Measurements from ENCODE around the gene KRTAP19-7. TPM values are rescaled to one million over a fixed set of nuclear protein-coding genes. Genes with fewer than 3 reads are reported as not detected.

KRTAP19-7 gene
- total and polyA plus RNA-seq, 2 of the 8 experiments (the other 6 are each of a cell fraction or from before 2014, with no cell fraction given) = not detected

DNA sequence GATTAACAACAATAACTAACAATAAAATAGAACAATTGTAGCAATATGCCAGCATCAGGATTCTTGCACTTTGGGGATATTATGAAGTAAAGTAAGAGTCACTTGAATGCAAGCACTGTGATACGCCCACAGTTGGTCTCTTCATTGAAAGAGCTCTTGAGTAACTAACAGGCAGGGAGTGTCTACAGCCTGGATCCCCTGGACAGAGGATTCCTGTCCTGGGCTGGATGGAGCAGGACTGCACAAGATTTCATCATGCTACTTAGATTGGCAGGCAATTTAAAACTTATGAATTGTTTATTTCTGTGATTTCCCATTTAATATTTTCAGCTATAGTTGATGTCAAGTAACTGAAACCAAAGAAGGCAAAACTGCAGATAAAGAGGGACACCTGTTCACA lies 45.4 kb downstream of the KRTAP19-7 start (continued):
- TF ChIP-seq, protein P1, sequence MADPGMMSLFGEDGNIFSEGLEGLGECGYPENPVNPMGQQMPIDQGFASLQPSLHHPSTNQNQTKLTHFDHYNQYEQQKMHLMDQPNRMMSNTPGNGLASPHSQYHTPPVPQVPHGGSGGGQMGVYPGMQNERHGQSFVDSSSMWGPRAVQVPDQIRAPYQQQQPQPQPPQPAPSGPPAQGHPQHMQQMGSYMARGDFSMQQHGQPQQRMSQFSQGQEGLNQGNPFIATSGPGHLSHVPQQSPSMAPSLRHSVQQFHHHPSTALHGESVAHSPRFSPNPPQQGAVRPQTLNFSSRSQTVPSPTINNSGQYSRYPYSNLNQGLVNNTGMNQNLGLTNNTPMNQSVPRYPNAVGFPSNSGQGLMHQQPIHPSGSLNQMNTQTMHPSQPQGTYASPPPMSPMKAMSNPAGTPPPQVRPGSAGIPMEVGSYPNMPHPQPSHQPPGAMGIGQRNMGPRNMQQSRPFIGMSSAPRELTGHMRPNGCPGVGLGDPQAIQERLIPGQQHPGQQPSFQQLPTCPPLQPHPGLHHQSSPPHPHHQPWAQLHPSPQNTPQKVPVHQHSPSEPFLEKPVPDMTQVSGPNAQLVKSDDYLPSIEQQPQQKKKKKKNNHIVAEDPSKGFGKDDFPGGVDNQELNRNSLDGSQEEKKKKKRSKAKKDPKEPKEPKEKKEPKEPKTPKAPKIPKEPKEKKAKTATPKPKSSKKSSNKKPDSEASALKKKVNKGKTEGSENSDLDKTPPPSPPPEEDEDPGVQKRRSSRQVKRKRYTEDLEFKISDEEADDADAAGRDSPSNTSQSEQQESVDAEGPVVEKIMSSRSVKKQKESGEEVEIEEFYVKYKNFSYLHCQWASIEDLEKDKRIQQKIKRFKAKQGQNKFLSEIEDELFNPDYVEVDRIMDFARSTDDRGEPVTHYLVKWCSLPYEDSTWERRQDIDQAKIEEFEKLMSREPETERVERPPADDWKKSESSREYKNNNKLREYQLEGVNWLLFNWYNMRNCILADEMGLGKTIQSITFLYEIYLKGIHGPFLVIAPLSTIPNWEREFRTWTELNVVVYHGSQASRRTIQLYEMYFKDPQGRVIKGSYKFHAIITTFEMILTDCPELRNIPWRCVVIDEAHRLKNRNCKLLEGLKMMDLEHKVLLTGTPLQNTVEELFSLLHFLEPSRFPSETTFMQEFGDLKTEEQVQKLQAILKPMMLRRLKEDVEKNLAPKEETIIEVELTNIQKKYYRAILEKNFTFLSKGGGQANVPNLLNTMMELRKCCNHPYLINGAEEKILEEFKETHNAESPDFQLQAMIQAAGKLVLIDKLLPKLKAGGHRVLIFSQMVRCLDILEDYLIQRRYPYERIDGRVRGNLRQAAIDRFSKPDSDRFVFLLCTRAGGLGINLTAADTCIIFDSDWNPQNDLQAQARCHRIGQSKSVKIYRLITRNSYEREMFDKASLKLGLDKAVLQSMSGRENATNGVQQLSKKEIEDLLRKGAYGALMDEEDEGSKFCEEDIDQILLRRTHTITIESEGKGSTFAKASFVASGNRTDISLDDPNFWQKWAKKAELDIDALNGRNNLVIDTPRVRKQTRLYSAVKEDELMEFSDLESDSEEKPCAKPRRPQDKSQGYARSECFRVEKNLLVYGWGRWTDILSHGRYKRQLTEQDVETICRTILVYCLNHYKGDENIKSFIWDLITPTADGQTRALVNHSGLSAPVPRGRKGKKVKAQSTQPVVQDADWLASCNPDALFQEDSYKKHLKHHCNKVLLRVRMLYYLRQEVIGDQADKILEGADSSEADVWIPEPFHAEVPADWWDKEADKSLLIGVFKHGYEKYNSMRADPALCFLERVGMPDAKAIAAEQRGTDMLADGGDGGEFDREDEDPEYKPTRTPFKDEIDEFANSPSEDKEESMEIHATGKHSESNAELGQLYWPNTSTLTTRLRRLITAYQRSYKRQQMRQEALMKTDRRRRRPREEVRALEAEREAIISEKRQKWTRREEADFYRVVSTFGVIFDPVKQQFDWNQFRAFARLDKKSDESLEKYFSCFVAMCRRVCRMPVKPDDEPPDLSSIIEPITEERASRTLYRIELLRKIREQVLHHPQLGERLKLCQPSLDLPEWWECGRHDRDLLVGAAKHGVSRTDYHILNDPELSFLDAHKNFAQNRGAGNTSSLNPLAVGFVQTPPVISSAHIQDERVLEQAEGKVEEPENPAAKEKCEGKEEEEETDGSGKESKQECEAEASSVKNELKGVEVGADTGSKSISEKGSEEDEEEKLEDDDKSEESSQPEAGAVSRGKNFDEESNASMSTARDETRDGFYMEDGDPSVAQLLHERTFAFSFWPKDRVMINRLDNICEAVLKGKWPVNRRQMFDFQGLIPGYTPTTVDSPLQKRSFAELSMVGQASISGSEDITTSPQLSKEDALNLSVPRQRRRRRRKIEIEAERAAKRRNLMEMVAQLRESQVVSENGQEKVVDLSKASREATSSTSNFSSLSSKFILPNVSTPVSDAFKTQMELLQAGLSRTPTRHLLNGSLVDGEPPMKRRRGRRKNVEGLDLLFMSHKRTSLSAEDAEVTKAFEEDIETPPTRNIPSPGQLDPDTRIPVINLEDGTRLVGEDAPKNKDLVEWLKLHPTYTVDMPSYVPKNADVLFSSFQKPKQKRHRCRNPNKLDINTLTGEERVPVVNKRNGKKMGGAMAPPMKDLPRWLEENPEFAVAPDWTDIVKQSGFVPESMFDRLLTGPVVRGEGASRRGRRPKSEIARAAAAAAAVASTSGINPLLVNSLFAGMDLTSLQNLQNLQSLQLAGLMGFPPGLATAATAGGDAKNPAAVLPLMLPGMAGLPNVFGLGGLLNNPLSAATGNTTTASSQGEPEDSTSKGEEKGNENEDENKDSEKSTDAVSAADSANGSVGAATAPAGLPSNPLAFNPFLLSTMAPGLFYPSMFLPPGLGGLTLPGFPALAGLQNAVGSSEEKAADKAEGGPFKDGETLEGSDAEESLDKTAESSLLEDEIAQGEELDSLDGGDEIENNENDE (IDR thresholded peaks at IDR 0.05; ENCODE audit: insufficient replicate concordance, low read length) = no peak
- TF ChIP-seq SIX5 (IDR thresholded peaks at IDR 0.05; ENCODE audit: low read depth, low read length) (no peak), TEAD4 (IDR thresholded peaks at IDR 0.05; ENCODE audit: low read depth, low read length) (no peak), SRF (IDR thresholded peaks at IDR 0.05; ENCODE audit: low read depth, low read length) (no peak), EGR1 (IDR thresholded peaks at IDR 0.05; ENCODE audit: borderline replicate concordance, low read depth, low read length) (no peak), CEBPB (IDR thresholded peaks at IDR 0.05; ENCODE audit: low read depth, low read length) (no peak), KDM4A (IDR thresholded peaks at IDR 0.05; ENCODE audit: low read depth, low read length, severe bottlenecking) (no peak), RXRA (IDR thresholded peaks at IDR 0.05; ENCODE audit: insufficient read depth, low read depth, low read length) (no peak), BRCA1 (IDR thresholded peaks at IDR 0.05; ENCODE audit: low read depth, low read length) (no peak), TCF12 (IDR thresholded peaks at IDR 0.05; ENCODE audit: low read depth, low read length) (no peak)
